A549 (cell line): Measurements from ENCODE around the gene NEK1. TPM values are rescaled to one million over a fixed set of nuclear protein-coding genes. Genes with fewer than 3 reads are reported as not detected.
"Not testable (repeated sequence)": the region's sequence is repeated elsewhere in the genome, so short reads cannot be mapped to it uniquely, and the experiment has no call there.

ENCODE experiments used
- ATAC-seq, 2 experiments: fragments of 200-7000 bp in 1 of 2; fragments of >200 bp in 1 of 2; cut with Nextera tagmentation in 1 of 2; cut with Tn5 transposase in 1 of 2; 3 replicates each; pipeline versions ENCODE4 v1.8.0 to v1.9.1; 2018 to 2020; ENCODE audit warnings: mild to moderate bottlenecking in 1 of 2, moderate library complexity in 1 of 2
- CTCF ChIA-PET: fragments of 300-600 bp; sonication (Branson Sonifier 250); formaldehyde crosslinking; extraction: SDS; loops from one replicate; lab custom pipeline; 2021; ENCODE audit warnings: antibody characterized with exemption, inconsistent platforms; lab: Yijun Ruan, JAX
- POLR2A ChIA-PET: fragments of 350-600 bp; formaldehyde crosslinking; extraction: SDS; loops from one replicate; lab custom pipeline; 2021; ENCODE audit warnings: antibody characterized with exemption, inconsistent platforms; lab: Yijun Ruan, JAX
- DNase-seq, 2 experiments: peaks; one replicate each; pipeline versions ENCODE4 v3.0.0 to v3.0.0-alpha.2; 2011 to 2016; ENCODE audit warnings: low read depth in 1 of 2, low spot score in 1 of 2
- FAIRE-seq: peaks from 2 replicates; lab custom pipeline; 2011; peaks lifted over from hg19 to GRCh38; lab: Jason Lieb, UNC
- H3K27ac ChIP-seq, 2 experiments: fragments of >200 bp; sonication (Bioruptor Twin); formaldehyde crosslinking; 3 replicates each; pipeline ENCODE4 v1.5.1; 2016 to 2017
- H3K4me1 ChIP-seq: fragments of >200 bp; sonication (Bioruptor Twin); formaldehyde crosslinking; 3 replicates; pipeline ENCODE4 v1.6.1; 2016
- H3K4me2 ChIP-seq: fragments of >200 bp; sonication (Bioruptor Twin); formaldehyde crosslinking; 3 replicates; pipeline ENCODE4 v1.6.1; 2016
- H3K4me3 ChIP-seq: fragments of >200 bp; sonication (Bioruptor Twin); formaldehyde crosslinking; 3 replicates; pipeline ENCODE4 v1.5.1; 2016
- H3K9me3 ChIP-seq: fragments of >200 bp; sonication (Bioruptor Twin); formaldehyde crosslinking; 3 replicates; pipeline ENCODE4 v1.6.1; 2016
- FOSL2 ChIP-seq, 2 experiments: fragments of 450-650 bp in 1 of 2; fragments of >200 bp in 1 of 2; sonication (Bioruptor Twin) in 1 of 2; formaldehyde crosslinking; IDR thresholded peaks; 2 replicates each; pipeline versions ENCODE4 v1.5.0 to v1.6.1; 2016 to 2020; ENCODE audit warnings: mild to moderate bottlenecking in 1 of 2, moderate library complexity in 1 of 2
- HOXB13 ChIP-seq: fragments of 250-450 bp; sonication (Bioruptor Pico); IDR thresholded peaks from 2 replicates; pipeline ENCODE4 v1.5.0; 2020; ENCODE audit warnings: low read depth, mild to moderate bottlenecking, moderate library complexity
- KDM1A ChIP-seq: fragments of 200-600 bp; sonication (generic); IDR thresholded peaks from 2 replicates; pipeline ENCODE4 v1.6.1; 2016; ENCODE audit warnings: low read depth, mild to moderate bottlenecking
- MAFK ChIP-seq: fragments of 450-650 bp; IDR thresholded peaks from 2 replicates; pipeline ENCODE4 v1.6.1; 2014; ENCODE audit not compliant: partially characterized antibody
- NPAS2 ChIP-seq: fragments of 250-450 bp; sonication (Bioruptor Pico); IDR thresholded peaks from 2 replicates; pipeline ENCODE4 v1.8.0; 2022; ENCODE audit warnings: mild to moderate bottlenecking, moderate library complexity, borderline replicate concordance
- NR3C1 ChIP-seq: fragments of >200 bp; sonication (Bioruptor Twin); formaldehyde crosslinking; IDR thresholded peaks from 3 replicates; pipeline ENCODE4 v1.6.1; 2017
- RAD21 ChIP-seq, 2 experiments: fragments of >200 bp in 1 of 2; sonication (Bioruptor Twin) in 1 of 2; formaldehyde crosslinking in 1 of 2; IDR thresholded peaks in 1 of 2; conservative IDR thresholded peaks in 1 of 2; 2 replicates in 1 of 2; 3 replicates in 1 of 2; pipeline ENCODE4 v1.6.1; 2012 to 2018; ENCODE audit warnings: inconsistent platforms in 1 of 2
- RFX5 ChIP-seq: fragments of 450-650 bp; IDR thresholded peaks from 2 replicates; pipeline ENCODE4 v1.7.1; 2014; ENCODE audit warnings: antibody characterized with exemption, mild to moderate bottlenecking, moderate library complexity
- TFCP2L1 ChIP-seq: fragments of 250-450 bp; sonication (Bioruptor Pico); IDR thresholded peaks from 2 replicates; pipeline ENCODE4 v1.5.0; 2021; ENCODE audit warnings: mild to moderate bottlenecking
- TP53 ChIP-seq: fragments of 250-450 bp; sonication (Bioruptor Pico); IDR thresholded peaks from 2 replicates; pipeline ENCODE4 v1.5.0; 2021; ENCODE audit warnings: mild to moderate bottlenecking, moderate library complexity
- ZFP36 ChIP-seq: fragments of 450-650 bp; IDR thresholded peaks from 2 replicates; pipeline ENCODE4 v1.6.1; 2014; ENCODE audit warnings: borderline replicate concordance; ENCODE audit not compliant: partially characterized antibody
- WGBS: methylation state at CpG from one replicate; pipeline ENCODE4 v1.1.6; 2017; ENCODE audit errors: missing lambda C conversion rate; 5-methylcytosine and 5-hydroxymethylcytosine counted together
- polyA plus RNA-seq, 4 experiments: library from polyadenylated mRNA; depleted of rRNA in 3 of 4; stranded (reverse); fragments of >200 nt; fragmentation: RNase III in 1 of 4; extraction: RNeasy Plus Mini Kit Qiagen cat#74134 plus additional on column Dnase treatment in 1 of 4; gene quantifications; 2 replicates in 3 of 4; 3 replicates in 1 of 4; pipeline ENCODE4 v1.2.3, GENCODE V29; 2011 to 2017
- TF ChIP-seq, protein P1 (sequence below): IDR thresholded peaks from 2 replicates; pipeline ENCODE4 v1.6.1; 2012
- TF ChIP-seq, protein P2 (sequence below): IDR thresholded peaks from 2 replicates; pipeline ENCODE4 v1.6.1; 2012
- TF ChIP-seq, protein P3 (sequence below): fragments of >200 bp; sonication (Bioruptor Twin); formaldehyde crosslinking; IDR thresholded peaks from 3 replicates; pipeline ENCODE4 v1.5.1; 2016

NEK1 gene
- polyA plus RNA-seq, 2 of the 4 experiments (the other 2 are of a cell fraction), result 3.2 to 5.8 TPM

DNA sequence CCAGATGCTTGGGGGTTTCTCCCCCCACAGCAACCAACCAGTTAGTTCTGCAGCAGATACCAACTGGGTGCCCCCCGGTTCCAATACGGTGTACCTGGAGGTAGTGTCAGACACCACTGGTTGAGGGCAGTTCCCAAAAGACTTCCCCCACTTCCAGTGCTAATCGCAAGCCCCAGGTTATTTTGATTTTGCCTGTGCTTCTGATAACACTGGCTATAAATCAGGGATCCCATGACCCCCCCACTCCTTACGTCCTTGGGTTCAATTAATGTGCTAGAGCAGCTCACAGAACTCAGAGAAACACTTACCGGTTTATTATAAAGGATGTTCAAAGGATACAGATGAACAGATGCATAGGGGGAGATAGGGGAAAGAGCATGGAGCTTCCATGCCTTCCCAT, 13.5 kb upstream of the NEK1 start:
- no peak overlapping the region for H3K27ac ChIP-seq

DNA sequence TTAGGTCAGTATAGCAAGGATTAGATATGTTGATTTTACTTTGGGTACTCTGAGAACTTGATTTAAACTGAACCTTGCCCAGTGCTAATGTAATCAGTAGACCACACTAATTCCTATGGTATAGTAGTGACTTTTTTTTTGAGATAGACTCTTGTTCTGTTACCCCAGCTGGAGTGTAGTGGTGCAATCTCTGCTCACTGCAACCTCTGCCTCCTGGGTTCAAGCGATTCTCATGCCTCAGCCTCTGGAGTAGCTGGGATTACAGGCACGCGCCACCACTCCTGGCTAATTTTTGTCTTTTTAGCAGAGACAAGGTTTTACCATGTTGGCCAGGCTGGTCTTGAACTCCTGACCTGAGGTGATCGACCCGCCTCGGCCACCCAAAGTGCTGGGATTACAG, 11.6 kb upstream of the NEK1 start:
- POLR2A ChIA-PET, H3K4me1 ChIP-seq, H3K4me3 ChIP-seq, H3K27ac ChIP-seq, H3K4me2 ChIP-seq, CTCF ChIA-PET, ATAC-seq, FAIRE-seq, DNase-seq, H3K9me3 ChIP-seq: not testable (repeated sequence)
- 81% methylated on average over 6 of the region's 6 CpGs for WGBS

More for the DNA sequence above, 13.5 kb upstream of the NEK1 start:
- no peak overlapping the region for H3K4me3 ChIP-seq
- CTCF ChIA-PET, result interaction anchor here (1.7 kb wide), 1 partner anchor 13 kb away, joined by 6 read pairs; the partner anchor contains the start of gene NEK1
- POLR2A ChIA-PET, result no interaction called here
- FAIRE-seq (no peak), ATAC-seq (no peak), DNase-seq (no peak)
- H3K4me2 ChIP-seq, result no peak overlapping the region
- 93% methylated on average over 5 of the region's 5 CpGs for WGBS
- no peak for TF ChIP-seq RFX5
- TF ChIP-seq, protein P1, sequence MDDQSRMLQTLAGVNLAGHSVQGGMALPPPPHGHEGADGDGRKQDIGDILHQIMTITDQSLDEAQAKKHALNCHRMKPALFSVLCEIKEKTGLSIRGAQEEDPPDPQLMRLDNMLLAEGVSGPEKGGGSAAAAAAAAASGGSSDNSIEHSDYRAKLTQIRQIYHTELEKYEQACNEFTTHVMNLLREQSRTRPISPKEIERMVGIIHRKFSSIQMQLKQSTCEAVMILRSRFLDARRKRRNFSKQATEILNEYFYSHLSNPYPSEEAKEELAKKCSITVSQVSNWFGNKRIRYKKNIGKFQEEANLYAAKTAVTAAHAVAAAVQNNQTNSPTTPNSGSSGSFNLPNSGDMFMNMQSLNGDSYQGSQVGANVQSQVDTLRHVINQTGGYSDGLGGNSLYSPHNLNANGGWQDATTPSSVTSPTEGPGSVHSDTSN, result no peak
- TF ChIP-seq, protein P2, sequence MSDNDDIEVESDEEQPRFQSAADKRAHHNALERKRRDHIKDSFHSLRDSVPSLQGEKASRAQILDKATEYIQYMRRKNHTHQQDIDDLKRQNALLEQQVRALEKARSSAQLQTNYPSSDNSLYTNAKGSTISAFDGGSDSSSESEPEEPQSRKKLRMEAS, result no peak
- TF ChIP-seq TP53, result no peak
- H3K9me3 ChIP-seq, result no peaks in the 10 kb centered on the region
- H3K4me1 ChIP-seq, result peaks cover 7% of the 10 kb centered on the region; the same call in 1 of the 3 replicates

DNA sequence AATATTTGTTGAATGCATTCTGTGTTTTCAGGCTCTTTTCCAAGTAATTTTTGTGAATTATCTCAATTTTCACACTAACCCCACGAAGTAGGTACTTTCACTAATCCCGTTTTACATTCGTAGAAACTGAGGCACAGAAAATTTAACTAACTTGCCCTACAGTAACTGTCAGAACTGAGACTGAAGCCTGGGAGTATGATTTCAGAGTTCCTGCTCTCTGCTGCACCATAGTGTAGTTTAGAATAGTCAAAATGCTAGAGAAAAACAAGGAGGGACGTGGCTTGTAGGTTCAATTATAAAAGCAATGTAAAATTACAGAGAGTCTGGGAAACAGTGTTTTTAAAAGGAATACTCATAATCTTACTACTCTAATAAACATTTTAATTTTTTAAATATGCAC, 10.2 kb upstream of the NEK1 start:
- POLR2A ChIA-PET, result no interaction called here
- peak overlapping the region; percentile 67; the same call in 2 of the 3 replicates for H3K4me3 ChIP-seq
- TF ChIP-seq HOXB13 (CRISPR knock-in tag), result no peak
- no peak for TF ChIP-seq TFCP2L1 (CRISPR knock-in tag)
- TF ChIP-seq, all 56 proteins: peak for 0
- CTCF ChIA-PET, result interaction anchor here (0.8 kb wide), 1 partner anchor 9 kb away, joined by 3 read pairs; no protein-coding TSS in a partner anchor
- peaks cover 11% of the 10 kb centered on the region; the same call in 1 of the 3 replicates for H3K4me1 ChIP-seq
- 16% methylated on average over 4 of the region's 4 CpGs for WGBS
- ATAC-seq, result no peak
- peak overlapping the region; percentile 7 to 90; a peak in 3 of 6 replicates for H3K27ac ChIP-seq
- DNase-seq, result no peak
- H3K4me2 ChIP-seq, result peak overlapping the region; percentile 72
- no peak for FAIRE-seq
- H3K9me3 ChIP-seq, result no peaks in the 10 kb centered on the region

DNA sequence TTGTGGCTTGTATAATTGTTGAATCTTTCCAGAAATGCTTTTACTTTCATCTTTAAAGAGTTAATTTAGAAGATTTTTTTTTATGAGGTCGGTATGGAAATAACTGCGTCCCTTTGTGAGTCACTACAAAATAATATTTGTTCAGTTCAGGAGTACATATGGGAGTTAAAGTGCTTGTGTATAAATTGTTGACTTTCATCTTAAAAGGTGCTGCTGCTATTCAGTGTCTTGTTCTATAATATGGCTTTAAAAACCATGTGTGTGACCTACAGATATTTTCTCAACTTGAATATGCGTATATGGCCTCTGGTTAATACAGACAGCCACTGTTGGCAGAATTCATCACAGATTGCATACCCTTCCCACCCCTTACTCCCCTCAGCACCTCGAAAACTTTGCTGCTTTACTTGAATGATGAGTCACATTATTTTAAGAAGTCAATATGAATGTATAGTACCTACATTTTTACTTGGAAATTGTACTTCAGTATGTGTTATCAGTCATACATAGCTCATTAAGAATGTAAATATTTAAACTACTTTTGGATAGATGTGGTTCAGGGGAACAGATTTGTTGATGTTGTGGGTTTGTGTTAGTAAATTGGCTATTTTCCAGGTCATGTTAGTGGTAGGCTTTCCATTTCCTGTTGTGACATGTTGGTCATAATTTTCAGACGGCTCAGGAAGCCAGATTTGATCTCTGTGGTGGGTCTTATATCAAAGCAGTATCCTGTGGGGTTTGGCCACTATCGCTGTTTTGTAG, 9.5 kb upstream of the NEK1 start:
- Histone ChIP-seq H3K4me1 (peaks cover 11% of the 10 kb centered on the region; the same call in 1 of the 3 replicates), H3K4me2 (peak overlapping the region; percentile 72), H3K27ac (peak overlapping the region; percentile 86 to 90; a peak in 3 of 6 replicates), H3K4me3 (peak overlapping the region; percentile 67)
- CTCF ChIA-PET, result interaction anchor here (0.8 kb wide), 1 partner anchor 9 kb away, joined by 3 read pairs; no protein-coding TSS in a partner anchor
- POLR2A ChIA-PET, result no interaction called here
- DNase-seq, result peak; percentile 2 to 36
- no peak for FAIRE-seq
- no peak for TF ChIP-seq ZFP36
- TF ChIP-seq FOSL2 (IDR thresholded peaks at IDR 0.05), result no peak
- TF ChIP-seq FOSL2 (CRISPR knock-in tag; IDR thresholded peaks at IDR 0.05), result peak; percentile 63; the same call in 1 of the 2 replicates
- TF ChIP-seq, all 56 proteins: peak for 1
- WGBS, result 5% methylated on average over 6 of the region's 6 CpGs
- H3K9me3 ChIP-seq, result no peaks in the 10 kb centered on the region
- no peak for ATAC-seq

DNA sequence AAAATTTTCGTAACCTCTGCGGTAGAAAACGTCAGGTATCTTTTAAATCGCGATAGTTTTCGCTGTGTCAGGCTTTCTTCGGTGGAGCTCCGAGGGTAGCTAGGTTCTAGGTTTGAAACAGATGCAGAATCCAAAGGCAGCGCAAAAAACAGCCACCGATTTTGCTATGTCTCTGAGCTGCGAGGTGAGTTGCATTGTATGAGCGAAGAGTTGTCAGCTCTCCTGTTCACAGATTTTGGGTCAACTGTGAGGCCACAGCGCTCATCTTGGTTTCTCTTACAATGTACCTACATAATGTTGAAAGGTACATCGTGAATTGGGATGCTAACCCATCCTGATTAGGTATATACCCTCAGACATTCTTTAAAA, 8.5 kb upstream of the NEK1 start:
- FAIRE-seq (no peak), ATAC-seq (peak in 1 of 2 experiments; percentile 10; a peak in 3 of 6 replicates), DNase-seq (peak; percentile 2 to 20)
- ChIA-PET CTCF (no interaction called here), POLR2A (interaction anchor here (0.6 to 1.8 kb wide), 2 partner anchors 39 to 155 kb away, joined by 3 to 10 read pairs; no protein-coding TSS in a partner anchor)
- Histone ChIP-seq H3K4me2 (peak overlapping the region; percentile 72), H3K27ac (peak overlapping the region; percentile 86 to 90), H3K4me3 (peak overlapping the region; percentile 67), H3K9me3 (no peaks in the 10 kb centered on the region), H3K4me1 (peaks cover 11% of the 10 kb centered on the region; the same call in 1 of the 3 replicates)
- WGBS, result 2% methylated on average over 14 of the region's 14 CpGs
- TF ChIP-seq HOXB13 (CRISPR knock-in tag), result no peak
- TF ChIP-seq KDM1A, result no peak
- no peak for TF ChIP-seq RAD21 (conservative IDR thresholded peaks at IDR 0.05 in 1 of 2, IDR thresholded peaks at IDR 0.05 in 1 of 2)
- TF ChIP-seq NR3C1, result no peak
- peak; percentile 83 for TF ChIP-seq MAFK
- TF ChIP-seq, protein P3, sequence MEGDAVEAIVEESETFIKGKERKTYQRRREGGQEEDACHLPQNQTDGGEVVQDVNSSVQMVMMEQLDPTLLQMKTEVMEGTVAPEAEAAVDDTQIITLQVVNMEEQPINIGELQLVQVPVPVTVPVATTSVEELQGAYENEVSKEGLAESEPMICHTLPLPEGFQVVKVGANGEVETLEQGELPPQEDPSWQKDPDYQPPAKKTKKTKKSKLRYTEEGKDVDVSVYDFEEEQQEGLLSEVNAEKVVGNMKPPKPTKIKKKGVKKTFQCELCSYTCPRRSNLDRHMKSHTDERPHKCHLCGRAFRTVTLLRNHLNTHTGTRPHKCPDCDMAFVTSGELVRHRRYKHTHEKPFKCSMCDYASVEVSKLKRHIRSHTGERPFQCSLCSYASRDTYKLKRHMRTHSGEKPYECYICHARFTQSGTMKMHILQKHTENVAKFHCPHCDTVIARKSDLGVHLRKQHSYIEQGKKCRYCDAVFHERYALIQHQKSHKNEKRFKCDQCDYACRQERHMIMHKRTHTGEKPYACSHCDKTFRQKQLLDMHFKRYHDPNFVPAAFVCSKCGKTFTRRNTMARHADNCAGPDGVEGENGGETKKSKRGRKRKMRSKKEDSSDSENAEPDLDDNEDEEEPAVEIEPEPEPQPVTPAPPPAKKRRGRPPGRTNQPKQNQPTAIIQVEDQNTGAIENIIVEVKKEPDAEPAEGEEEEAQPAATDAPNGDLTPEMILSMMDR, result no peak
- TF ChIP-seq NPAS2 (CRISPR knock-in tag), result no peak
